NOMO-1 treated with dmso at 0.1 percent for 144 hours (cell line): Measurements from ENCODE around the gene ZNF408.
"Not testable (repeated sequence)": the region's sequence is repeated elsewhere in the genome, so short reads cannot be mapped to it uniquely, and the experiment has no call there.

Experiments
- DNase-seq: peaks from one replicate; lab custom pipeline; 2025; ENCODE audit not compliant: unreplicated experiment; lab: John Stamatoyannopoulos, UW

ZNF408 gene

GRCh38 chr11:46700241-46701077, at the start of gene ZNF408, which contains the start of gene ARHGAP1:
TSS of gene ZNF408 (plus strand) at chr11:46701031. CDS start at chr11:46701048, 17 bp downstream.
TSS of gene ARHGAP1 (minus strand) at chr11:46700619. CDS start at chr11:46696107, 4,512 bp downstream.
- DNase-seq, result peak; percentile 99

GRCh38 chr11:46655631-46656030, 45.2 kb upstream of the ZNF408 start:
- no peak for DNase-seq

- no peak for DNase-seq
Observed at GRCh38 chr11:46657186-46657585, 43.6 kb upstream of the ZNF408 start.

- DNase-seq, result no peak
Observed at GRCh38 chr11:46658259-46658658, 42.6 kb upstream of the ZNF408 start.

- peak; percentile 93 for DNase-seq
Observed at GRCh38 chr11:46659908-46660307, 40.9 kb upstream of the ZNF408 start.

GRCh38 chr11:46661836-46662235, 39.0 kb upstream of the ZNF408 start:
- no peak for DNase-seq

GRCh38 chr11:46662366-46662765, 38.5 kb upstream of the ZNF408 start:
- no peak for DNase-seq

GRCh38 chr11:46663277-46663940, 37.4 kb upstream of the ZNF408 start:
- no peak for DNase-seq

- no peak for DNase-seq
Observed at GRCh38 chr11:46664612-46665011, 36.2 kb upstream of the ZNF408 start.

- no peak for DNase-seq
Observed at GRCh38 chr11:46665356-46665755, 35.5 kb upstream of the ZNF408 start.

- no peak for DNase-seq
Observed at GRCh38 chr11:46666516-46666915, 34.3 kb upstream of the ZNF408 start.

- no peak for DNase-seq
Observed at GRCh38 chr11:46667043-46667481, 33.8 kb upstream of the ZNF408 start.

GRCh38 chr11:46668480-46669085, 32.2 kb upstream of the ZNF408 start:
- no peak for DNase-seq

GRCh38 chr11:46669711-46670139, 31.1 kb upstream of the ZNF408 start:
- peak; percentile 38 for DNase-seq

GRCh38 chr11:46670521-46670920, 30.3 kb upstream of the ZNF408 start:
- not testable (repeated sequence) for DNase-seq

GRCh38 chr11:46671958-46672315, 28.9 kb upstream of the ZNF408 start:
- DNase-seq, result no peak

GRCh38 chr11:46672381-46672839, 28.4 kb upstream of the ZNF408 start:
- DNase-seq, result peak; percentile 14

GRCh38 chr11:46673713-46674462, 26.9 kb upstream of the ZNF408 start:
- no peak for DNase-seq

- peak; percentile 75 for DNase-seq
Observed at GRCh38 chr11:46674463-46675287, 26.2 kb upstream of the ZNF408 start.

GRCh38 chr11:46675288-46675851, 25.5 kb upstream of the ZNF408 start:
- DNase-seq, result no peak
